Measurements from ENCODE around the gene SPEM2. TPM values are rescaled to one million over a fixed set of nuclear protein-coding genes. Genes with fewer than 3 reads are reported as not detected.

SPEM2 gene
- total and polyA plus RNA-seq, 3 experiments from 2014 or later, result not detected

GRCh38 chr17:7394452-7395191 lies 30.8 kb upstream of the SPEM2 start, which contains the start of gene PLSCR3:
TSS of gene PLSCR3 (minus strand) at chr17:7394525. CDS start at chr17:7394110, 415 bp downstream.
- Histone ChIP-seq H3K36me3 (ENCODE audit: insufficient read depth, low read length) (peaks cover 28% of the 10 kb centered on the region), H3K27me3 (ENCODE audit: insufficient read depth, low read length, poor library complexity, severe bottlenecking) (no peaks in the 10 kb centered on the region), H3K9me3 (ENCODE audit: low read length) (no peaks in the 10 kb centered on the region), H3K4me1 (ENCODE audit: insufficient read depth, low read length) (peaks cover 35% of the 10 kb centered on the region), H3K4me3 (ENCODE audit: low read length) (peak within 1 kb of the TSS; percentile 88), H3K27ac (ENCODE audit: low read depth, low read length) (peak within 1 kb of the TSS; percentile 80)
- peaks cover 0 to 38% (median 3%) of the 10 kb centered on the region in 3 donors for H3K36me3 Mint-ChIP-seq
- peak within 1 kb of the TSS; percentile 91 to 99 (median 95) for H3K4me3 Mint-ChIP-seq
- H3K9me3 Mint-ChIP-seq, result no peaks in the 10 kb centered on the region
- CTCF ChIA-PET, result interaction anchor here (1.1 to 1.3 kb wide), 2 partner anchors 8 to 10 kb away, joined by 3 to 8 read pairs; no protein-coding TSS in a partner anchor
- DNase-seq, result peak; percentile 76 to 86 (median 83)
- peaks cover 21 to 46% (median 27%) of the 10 kb centered on the region in 3 donors for H3K4me1 Mint-ChIP-seq
- H3K27ac Mint-ChIP-seq, result peak within 1 kb of the TSS; percentile 90 to 98 (median 96)
- H3K27me3 Mint-ChIP-seq, result no peaks in the 10 kb centered on the region
- POLR2A ChIA-PET, result interaction anchor here (0.6 to 1.8 kb wide), 7 partner anchors 9 to 91 kb away, joined by 3 to 12 read pairs (median 4); partner anchors contain the start of genes POLR2A, TMEM102, TMEM256 and ZBTB4

DNA sequence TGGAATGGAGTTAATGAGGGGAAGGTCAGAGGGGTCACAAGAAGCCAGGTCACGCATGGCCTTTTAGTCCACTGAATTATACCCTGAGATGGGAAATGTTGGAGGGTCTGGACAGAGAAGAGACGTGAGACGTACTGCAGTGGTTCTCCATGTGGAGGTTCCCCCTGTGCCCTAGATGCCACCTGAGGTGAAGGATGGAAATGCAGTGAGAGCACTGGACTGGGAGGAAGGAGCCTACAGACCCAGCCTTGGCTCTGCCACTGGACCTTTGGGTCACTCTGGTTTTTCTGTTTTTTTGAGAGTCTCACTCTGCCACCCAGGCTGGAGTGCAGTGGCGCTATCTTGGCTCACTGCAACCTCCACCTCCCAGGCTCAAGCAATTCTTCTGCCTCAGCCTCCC lies 29.3 kb upstream of the SPEM2 start:
- H3K36me3 Mint-ChIP-seq, result peaks cover 0 to 22% (median 0%) of the 10 kb centered on the region in 3 donors
- H3K27ac ChIP-seq (ENCODE audit: low read depth, low read length), result no peak overlapping the region
- H3K9me3 ChIP-seq (ENCODE audit: low read length), result no peaks in the 10 kb centered on the region
- H3K4me1 ChIP-seq (ENCODE audit: insufficient read depth, low read length), result peaks cover 26% of the 10 kb centered on the region
- H3K4me1 Mint-ChIP-seq, result peaks cover 20 to 36% (median 21%) of the 10 kb centered on the region in 3 donors
- H3K27ac Mint-ChIP-seq, result peak overlapping the region in 3 of 8 donors; percentile 47 to 76 (median 70)
- H3K27me3 Mint-ChIP-seq, result no peaks in the 10 kb centered on the region
- no peaks in the 10 kb centered on the region for H3K27me3 ChIP-seq (ENCODE audit: insufficient read depth, low read length, poor library complexity, severe bottlenecking)
- H3K9me3 Mint-ChIP-seq, result no peaks in the 10 kb centered on the region
- H3K36me3 ChIP-seq (ENCODE audit: insufficient read depth, low read length), result peaks cover 13% of the 10 kb centered on the region
- H3K4me3 Mint-ChIP-seq, result peak overlapping the region in 6 of 7 donors; percentile 11 to 78 (median 48)
- CTCF ChIA-PET, result no interaction called here
- DNase-seq, result peak in 1 of 5 donors; percentile 20
- POLR2A ChIA-PET, result interaction anchor here (0.7 kb wide), 1 partner anchor 163 kb away, joined by 3 read pairs; no protein-coding TSS in a partner anchor
- H3K4me3 ChIP-seq (ENCODE audit: low read length), result no peak overlapping the region

- Histone ChIP-seq H3K27me3 (ENCODE audit: insufficient read depth, low read length, poor library complexity, severe bottlenecking) (no peaks in the 10 kb centered on the region), H3K36me3 (ENCODE audit: insufficient read depth, low read length) (no peaks in the 10 kb centered on the region), H3K9me3 (ENCODE audit: low read length) (no peaks in the 10 kb centered on the region), H3K4me1 (ENCODE audit: insufficient read depth, low read length) (peaks cover 13% of the 10 kb centered on the region), H3K27ac (ENCODE audit: low read depth, low read length) (no peak overlapping the region), H3K4me3 (ENCODE audit: low read length) (no peak overlapping the region)
- Mint-ChIP-seq H3K4me1 (peaks cover 14 to 26% (median 14%) of the 10 kb centered on the region in 3 donors), H3K27ac (no peak overlapping the region), H3K4me3 (peak overlapping the region in 1 of 7 donors; percentile 52), H3K27me3 (no peaks in the 10 kb centered on the region), H3K9me3 (no peaks in the 10 kb centered on the region), H3K36me3 (peaks cover 0 to 6% (median 0%) of the 10 kb centered on the region in 3 donors)
- POLR2A ChIA-PET, result no interaction called here
- CTCF ChIA-PET, result interaction anchor here (1.1 to 2.1 kb wide), 3 partner anchors 37 to 43 kb away, joined by 3 to 10 read pairs (median 4); partner anchors contain the start of gene TMEM102
- no peak for DNase-seq
Measured at GRCh38 chr17:7398612-7399011, 26.8 kb upstream of the SPEM2 start.

- Histone ChIP-seq H3K27me3 (ENCODE audit: insufficient read depth, low read length, poor library complexity, severe bottlenecking) (no peaks in the 10 kb centered on the region), H3K4me1 (ENCODE audit: insufficient read depth, low read length) (peaks cover 16% of the 10 kb centered on the region), H3K27ac (ENCODE audit: low read depth, low read length) (peak overlapping the region; percentile 67), H3K36me3 (ENCODE audit: insufficient read depth, low read length) (no peaks in the 10 kb centered on the region), H3K9me3 (ENCODE audit: low read length) (no peaks in the 10 kb centered on the region), H3K4me3 (ENCODE audit: low read length) (peak overlapping the region; percentile 90)
- Mint-ChIP-seq H3K9me3 (no peaks in the 10 kb centered on the region), H3K4me3 (peak overlapping the region; percentile 90 to 99 (median 97)), H3K27ac (peak overlapping the region; percentile 83 to 99 (median 96)), H3K4me1 (peaks cover 17 to 34% (median 18%) of the 10 kb centered on the region in 3 donors), H3K36me3 (peaks cover 0 to 5% (median 0%) of the 10 kb centered on the region in 3 donors), H3K27me3 (peaks cover 0 to 2% of the 10 kb centered on the region in 2 donors)
- DNase-seq, result peak in 3 of 5 donors; percentile 17 to 28 (median 26)
- ChIA-PET CTCF (interaction anchor here (0.7 to 2.2 kb wide), 8 partner anchors 9 to 690 kb away, joined by 3 to 20 read pairs (median 5); partner anchors contain the start of genes ACAP1, PLSCR3, TMEM102 and TP53), POLR2A (interaction anchor here (0.7 to 1.6 kb wide), 9 partner anchors 9 to 284 kb away, joined by 3 to 16 read pairs (median 5); partner anchors contain the start of genes ACAP1, DVL2, PLSCR3 and TMEM102)
Measured at GRCh38 chr17:7403043-7403726, 22.2 kb upstream of the SPEM2 start.

DNA sequence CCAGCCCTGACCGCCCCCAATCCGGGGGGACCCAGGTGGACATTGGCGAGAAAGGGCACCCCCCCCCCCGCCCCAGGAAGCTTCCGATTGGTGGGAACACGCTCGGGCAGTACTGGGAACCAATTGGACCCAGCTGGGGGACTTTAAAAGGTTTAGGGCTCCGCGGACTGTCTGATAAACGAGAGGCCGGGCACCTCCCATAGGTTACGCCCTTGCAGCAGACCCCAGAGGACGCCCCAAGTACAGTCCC lies 21.8 kb upstream of the SPEM2 start:
- ChIA-PET POLR2A (interaction anchor here (0.6 to 1.6 kb wide), 13 partner anchors 10 to 926 kb away, joined by 3 to 16 read pairs (median 5); partner anchors contain the start of genes ACAP1, DVL2, PLSCR3 and TMEM102), CTCF (interaction anchor here (0.6 to 2.2 kb wide), 7 partner anchors 27 to 283 kb away, joined by 3 to 20 read pairs (median 5); partner anchors contain the start of genes ACAP1, TMEM102 and TP53)
- peaks cover 0 to 2% of the 10 kb centered on the region in 2 donors for H3K27me3 Mint-ChIP-seq
- Histone ChIP-seq H3K27me3 (ENCODE audit: insufficient read depth, low read length, poor library complexity, severe bottlenecking) (no peaks in the 10 kb centered on the region), H3K36me3 (ENCODE audit: insufficient read depth, low read length) (no peaks in the 10 kb centered on the region), H3K4me1 (ENCODE audit: insufficient read depth, low read length) (peaks cover 16% of the 10 kb centered on the region), H3K9me3 (ENCODE audit: low read length) (no peaks in the 10 kb centered on the region), H3K27ac (ENCODE audit: low read depth, low read length) (peak overlapping the region; percentile 67), H3K4me3 (ENCODE audit: low read length) (peak overlapping the region; percentile 90)
- no peak for DNase-seq
- H3K27ac Mint-ChIP-seq, result peak overlapping the region; percentile 83 to 99 (median 96)
- H3K4me1 Mint-ChIP-seq, result peaks cover 17 to 34% (median 18%) of the 10 kb centered on the region in 3 donors
- no peaks in the 10 kb centered on the region for H3K9me3 Mint-ChIP-seq
- H3K36me3 Mint-ChIP-seq, result peaks cover 0 to 5% (median 0%) of the 10 kb centered on the region in 3 donors
- peak overlapping the region; percentile 90 to 99 (median 97) for H3K4me3 Mint-ChIP-seq

DNA sequence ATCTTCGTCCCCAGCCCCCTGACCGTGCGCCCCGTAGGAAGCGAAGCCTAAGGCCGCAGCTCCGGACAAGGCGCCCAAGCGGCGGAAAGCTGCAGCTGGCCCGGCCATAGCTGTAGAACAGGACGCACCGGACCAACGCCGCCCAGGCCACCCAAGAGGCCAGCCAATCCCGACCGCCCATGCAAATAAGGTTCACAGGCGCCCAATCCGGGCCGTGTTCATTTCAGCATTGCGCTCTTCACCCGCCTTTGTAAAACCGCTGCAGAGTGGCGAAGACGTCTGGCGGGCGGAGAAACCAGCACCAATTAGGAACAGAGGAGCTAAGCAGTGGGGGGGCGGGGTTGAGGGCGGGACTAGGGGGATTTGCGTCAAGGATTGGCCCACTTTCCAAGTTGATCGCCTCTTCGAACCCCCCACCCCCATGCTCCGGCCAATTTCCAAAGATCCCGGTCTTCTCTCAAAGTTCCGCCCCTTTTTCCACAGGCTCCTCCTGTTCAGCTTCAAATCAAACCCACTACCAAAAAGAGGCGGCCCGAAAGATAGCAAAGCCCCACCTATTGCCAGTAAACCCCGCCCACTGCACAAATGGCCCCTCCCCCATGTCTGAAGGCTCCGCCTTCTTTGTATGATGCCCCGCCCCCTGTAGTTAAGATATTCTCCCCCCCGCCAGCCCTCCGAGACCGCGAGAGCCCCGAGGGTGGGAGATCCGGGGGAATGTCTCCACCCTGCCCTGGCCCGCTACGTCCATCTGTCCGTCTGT lies 21.3 kb upstream of the SPEM2 start, which contains the start of gene TMEM256:
TSS of gene TMEM256 (minus strand) at position 121 of the 760 bp plus-strand sequence. CDS start at position 108, 13 bp downstream.
- H3K4me1 ChIP-seq (ENCODE audit: insufficient read depth, low read length), result peaks cover 16% of the 10 kb centered on the region
- ChIA-PET CTCF (interaction anchor here (0.6 to 2.2 kb wide), 9 partner anchors 16 to 283 kb away, joined by 3 to 20 read pairs (median 4); partner anchors contain the start of genes ACAP1, TMEM102 and TP53), POLR2A (interaction anchor here (0.5 to 1.6 kb wide), 15 partner anchors 10 to 925 kb away, joined by 3 to 16 read pairs (median 4); partner anchors contain the start of genes ACAP1, DVL2, PLSCR3 and TMEM102)
- no peaks in the 10 kb centered on the region for H3K36me3 ChIP-seq (ENCODE audit: insufficient read depth, low read length)
- Mint-ChIP-seq H3K9me3 (no peaks in the 10 kb centered on the region), H3K27me3 (peaks cover 0 to 2% of the 10 kb centered on the region in 2 donors), H3K4me3 (peak within 1 kb of the TSS; percentile 90 to 99 (median 97)), H3K4me1 (peaks cover 17 to 36% (median 21%) of the 10 kb centered on the region in 3 donors), H3K27ac (peak within 1 kb of the TSS; percentile 83 to 99 (median 96)), H3K36me3 (peaks cover 0 to 5% (median 0%) of the 10 kb centered on the region in 3 donors)
- no peaks in the 10 kb centered on the region for H3K9me3 ChIP-seq (ENCODE audit: low read length)
- no peaks in the 10 kb centered on the region for H3K27me3 ChIP-seq (ENCODE audit: insufficient read depth, low read length, poor library complexity, severe bottlenecking)
- H3K4me3 ChIP-seq (ENCODE audit: low read length), result peak within 1 kb of the TSS; percentile 90
- H3K27ac ChIP-seq (ENCODE audit: low read depth, low read length), result peak within 1 kb of the TSS; percentile 67
- peak; percentile 91 to 97 (median 95) for DNase-seq

Data from CD8-positive, alpha-beta memory T cell (primary cell).